GM12878 (cell line): Measurements from ENCODE around the gene SPAG6. TPM values are rescaled to one million over a fixed set of nuclear protein-coding genes. Genes with fewer than 3 reads are reported as not detected.

Experiments used
- ATAC-seq: fragments of 200-7000 bp; cut with Tn5 transposase; 3 replicates; pipeline ENCODE4 v1.9.1; 2020; ENCODE audit warnings: mild to moderate bottlenecking, moderate library complexity
- BruUV-seq: library from RNA; stranded (reverse); fragments of 400-500 nt; replicated peaks from 2 replicates; lab custom pipeline; 2021; lab: Mats Ljungman, UMichigan
- CTCF ChIA-PET: fragments of 300-600 bp; sonication (Branson Sonifier 250); formaldehyde crosslinking; extraction: SDS; loops from one replicate; lab custom pipeline; 2021; ENCODE audit warnings: inconsistent platforms; lab: Yijun Ruan, JAX
- POLR2A ChIA-PET: fragments of 350-600 bp; formaldehyde crosslinking; extraction: SDS; loops from one replicate; lab custom pipeline; 2021; ENCODE audit warnings: inconsistent platforms; lab: Charles Lee
- RAD21 ChIA-PET: fragments of 300-600 bp; sonication (Branson Sonifier 250); formaldehyde crosslinking; loops from one replicate; lab custom pipeline; 2023; ENCODE audit warnings: antibody characterized with exemption; ENCODE audit not compliant: unreplicated experiment; lab: Charles Lee
- SMC1A ChIA-PET: fragments of 300-600 bp; sonication (Branson Sonifier 250); formaldehyde crosslinking; loops from one replicate; lab custom pipeline; 2023; ENCODE audit not compliant: unreplicated experiment, uncharacterized antibody; lab: Charles Lee
- DNase-seq: peaks from one replicate; pipeline ENCODE4 v3.0.0-alpha.2; 2011; ENCODE audit warnings: low read depth, low spot score
- FAIRE-seq: peaks from 3 replicates; lab custom pipeline; 2011; peaks lifted over from hg19 to GRCh38; lab: Jason Lieb, UNC
- H2AFZ ChIP-seq: 2 replicates; pipeline ENCODE4 v1.6.0; 2011; ENCODE audit warnings: low read depth, low read length, control low read depth; ENCODE audit not compliant: control insufficient read depth
- H3K27ac ChIP-seq: 2 replicates; pipeline ENCODE4 v1.5.1; 2011; ENCODE audit warnings: control low read depth; ENCODE audit not compliant: control insufficient read depth, insufficient read depth
- H3K27me3 ChIP-seq, 2 experiments: replicated peaks in 1 of 2; 2 replicates each; pipeline versions ENCODE4 v1.6.0 to v1.6.1; 2011; ENCODE audit warnings: low read length in 1 of 2; ENCODE audit not compliant: control insufficient read depth in 2 of 2, insufficient read depth in 2 of 2
- H3K36me3 ChIP-seq, 2 experiments: 2 replicates each; pipeline ENCODE4 v1.5.1; 2011; ENCODE audit warnings: low read length in 1 of 2; ENCODE audit not compliant: control insufficient read depth in 2 of 2, insufficient read depth in 2 of 2
- H3K4me1 ChIP-seq: 2 replicates; pipeline ENCODE4 v1.6.1; 2011; ENCODE audit warnings: mild to moderate bottlenecking, low read length, moderate library complexity, mixed read lengths; ENCODE audit not compliant: control insufficient read depth, insufficient read depth
- H3K4me2 ChIP-seq: 2 replicates; pipeline ENCODE4 v1.6.0; 2011; ENCODE audit warnings: control low read depth; ENCODE audit not compliant: control insufficient read depth, insufficient read depth
- H3K4me3 ChIP-seq: fragments of 200-600 bp; sonication (generic); 2 replicates; pipeline ENCODE4 v1.5.1; 2016
- H3K79me2 ChIP-seq: 2 replicates; pipeline ENCODE4 v1.6.0; 2011; ENCODE audit warnings: low read length; ENCODE audit not compliant: control insufficient read depth, insufficient read depth
- H3K9ac ChIP-seq: 2 replicates; pipeline ENCODE4 v1.8.0; 2011; ENCODE audit warnings: low read length, control low read depth, mixed read lengths; ENCODE audit not compliant: control insufficient read depth, insufficient read depth
- H3K9me3 ChIP-seq: replicated peaks from 3 replicates; pipeline ENCODE4 v1.5.1; 2011; ENCODE audit warnings: mild to moderate bottlenecking, low read length; ENCODE audit not compliant: control insufficient read depth, insufficient read depth
- H4K20me1 ChIP-seq: 2 replicates; pipeline ENCODE4 v1.6.0; 2011; ENCODE audit not compliant: control insufficient read depth, insufficient read depth
- ASH2L ChIP-seq: fragments of 300-600, 200-600 bp; sonication (generic); IDR thresholded peaks from 2 replicates; pipeline ENCODE4 v1.6.1; 2017; ENCODE audit warnings: low read depth, mild to moderate bottlenecking, borderline replicate concordance
- CEBPB ChIP-seq, 2 experiments: fragments of 150-350 bp in 1 of 2; IDR thresholded peaks; 2 replicates each; pipeline ENCODE4 v1.6.1; 2012 to 2014; ENCODE audit warnings: low read depth in 2 of 2, low read length in 2 of 2, borderline replicate concordance in 1 of 2, inconsistent platforms in 1 of 2
- CHD1 ChIP-seq: IDR thresholded peaks from 2 replicates; pipeline ENCODE4 v1.6.1; 2012; ENCODE audit warnings: low read depth, low read length, improper control_type of control experiment
- EZH2 ChIP-seq: IDR thresholded peaks from 2 replicates; pipeline ENCODE4 v1.6.1; 2012; ENCODE audit warnings: low read depth, mild to moderate bottlenecking, control low read depth, inconsistent platforms, low read length, borderline replicate concordance; ENCODE audit not compliant: control insufficient read depth
- NFYB ChIP-seq: IDR thresholded peaks from 2 replicates; pipeline ENCODE4 v1.6.1; 2011; ENCODE audit warnings: low read depth, mild to moderate bottlenecking, low read length, improper control_type of control experiment, moderate library complexity; ENCODE audit not compliant: insufficient read depth
- POLR2A ChIP-seq: IDR thresholded peaks from 2 replicates; pipeline ENCODE4 v1.6.1; 2011; ENCODE audit warnings: low read depth, mild to moderate bottlenecking, low read length
- RAD21 ChIP-seq: IDR thresholded peaks from 2 replicates; pipeline ENCODE4 v1.6.1; 2011; ENCODE audit warnings: mild to moderate bottlenecking, low read depth, low read length, moderate library complexity; ENCODE audit not compliant: insufficient read depth
- RAD51 ChIP-seq: fragments of 450-650 bp; IDR thresholded peaks from 2 replicates; pipeline ENCODE4 v1.6.1; 2016; ENCODE audit warnings: moderate library complexity, mild to moderate bottlenecking, inconsistent platforms
- SIX5 ChIP-seq: IDR thresholded peaks from 2 replicates; pipeline ENCODE4 v1.6.1; 2011; ENCODE audit warnings: mild to moderate bottlenecking, low read depth, low read length, moderate library complexity; ENCODE audit not compliant: severe bottlenecking
- SMAD5 ChIP-seq: IDR thresholded peaks from 2 replicates; pipeline ENCODE4 v1.6.1; 2016; ENCODE audit warnings: antibody characterized with exemption, low read depth
- ZNF687 ChIP-seq: fragments of 450-650 bp; IDR thresholded peaks from 2 replicates; pipeline ENCODE4 v1.6.1; 2017; ENCODE audit warnings: mild to moderate bottlenecking, moderate library complexity
- ZSCAN29 ChIP-seq: fragments of 450-650 bp; IDR thresholded peaks from 2 replicates; pipeline ENCODE4 v1.6.1; 2017; ENCODE audit warnings: mild to moderate bottlenecking, moderate library complexity
- WGBS: methylation state at CpG from one replicate; pipeline ENCODE4 v1.1.6; 2016; ENCODE audit warnings: low lambda C conversion rate; ENCODE audit not compliant: insufficient replicate concordance, insufficient coverage; ENCODE audit errors: missing lambda C conversion rate; 5-methylcytosine and 5-hydroxymethylcytosine counted together
- in situ Hi-C: fragments of 300-500 bp; cut with MboI; formaldehyde crosslinking; loops from 9 replicates; pipeline ENCODE4 v1.14.3; 2018; ENCODE audit warnings: mixed read lengths
- intact Hi-C: fragments of 100-400 bp; cut with micrococcal nuclease; formaldehyde crosslinking; loops from one replicate; pipeline ENCODE4 v1.14.2; 2022; ENCODE audit not compliant: unreplicated experiment
- polyA plus RNA-seq, 11 experiments: library from polyadenylated mRNA; depleted of rRNA in 4 of 11; unstranded in 6 of 11; stranded (reverse) in 5 of 11; fragments of >200 nt; fragmentation: Nextera tagmentation in 4 of 11; fragmentation: Illumina TruSeq in 1 of 11; extraction: Ambion mirVana in 4 of 11; extraction: Trizol in 1 of 11; gene quantifications; 1 replicate in 1 of 11; 2 replicates in 10 of 11; pipeline versions ENCODE4 v1.2.1 to v1.2.3, GENCODE V29; 2011 to 2016; ENCODE audit warnings: inconsistent platforms in 2 of 11, missing spikeins in 2 of 11, low read depth in 1 of 11
- total RNA-seq, 4 experiments: library from RNA; depleted of rRNA in 3 of 4; stranded (reverse); fragments of >200 nt in 3 of 4; fragmentation: Illumina TruSeq in 1 of 4; extraction: Trizol in 1 of 4; gene quantifications; 2 replicates each; pipeline versions ENCODE4 v1.2.1 to v1.2.3, GENCODE V29; 2013 to 2021
- TF ChIP-seq, protein P1 (sequence below): fragments of 450-650 bp; formaldehyde crosslinking; IDR thresholded peaks from 2 replicates; pipeline ENCODE4 v1.4.0; 2020; ENCODE audit warnings: mild to moderate bottlenecking, moderate library complexity
- TF ChIP-seq, protein P2 (sequence below): IDR thresholded peaks from 2 replicates; pipeline ENCODE4 v1.6.1; 2011; ENCODE audit warnings: low read depth, low read length, improper control_type of control experiment, borderline replicate concordance

SPAG6 gene
- total and polyA plus RNA-seq, 10 of the 15 experiments (the other 5 are each of a cell fraction or from before 2014, with no cell fraction given) = 0.13 to 0.99 (median 0.40) TPM; not detected in 1

DNA sequence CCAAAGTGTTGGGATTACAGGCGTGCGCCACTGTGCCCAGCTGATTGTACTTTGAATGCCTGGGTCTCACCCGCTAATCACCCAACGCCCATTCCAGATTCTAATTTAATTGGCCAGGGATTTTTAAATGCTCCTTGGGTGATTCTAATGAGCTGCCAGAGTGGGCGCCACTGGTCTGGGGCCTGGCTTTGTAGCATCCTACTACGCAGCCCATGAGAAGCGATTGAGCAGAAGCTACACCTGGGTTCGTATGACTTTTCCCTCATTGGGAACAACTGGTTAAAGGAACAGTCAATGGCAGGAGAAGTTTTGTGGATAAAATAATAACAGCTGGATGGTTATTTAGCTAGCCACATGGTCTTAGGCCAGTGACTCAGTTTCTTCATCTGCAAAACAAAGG lies 108.0 kb downstream of the SPAG6 start (continued):
- TF ChIP-seq, protein P1, sequence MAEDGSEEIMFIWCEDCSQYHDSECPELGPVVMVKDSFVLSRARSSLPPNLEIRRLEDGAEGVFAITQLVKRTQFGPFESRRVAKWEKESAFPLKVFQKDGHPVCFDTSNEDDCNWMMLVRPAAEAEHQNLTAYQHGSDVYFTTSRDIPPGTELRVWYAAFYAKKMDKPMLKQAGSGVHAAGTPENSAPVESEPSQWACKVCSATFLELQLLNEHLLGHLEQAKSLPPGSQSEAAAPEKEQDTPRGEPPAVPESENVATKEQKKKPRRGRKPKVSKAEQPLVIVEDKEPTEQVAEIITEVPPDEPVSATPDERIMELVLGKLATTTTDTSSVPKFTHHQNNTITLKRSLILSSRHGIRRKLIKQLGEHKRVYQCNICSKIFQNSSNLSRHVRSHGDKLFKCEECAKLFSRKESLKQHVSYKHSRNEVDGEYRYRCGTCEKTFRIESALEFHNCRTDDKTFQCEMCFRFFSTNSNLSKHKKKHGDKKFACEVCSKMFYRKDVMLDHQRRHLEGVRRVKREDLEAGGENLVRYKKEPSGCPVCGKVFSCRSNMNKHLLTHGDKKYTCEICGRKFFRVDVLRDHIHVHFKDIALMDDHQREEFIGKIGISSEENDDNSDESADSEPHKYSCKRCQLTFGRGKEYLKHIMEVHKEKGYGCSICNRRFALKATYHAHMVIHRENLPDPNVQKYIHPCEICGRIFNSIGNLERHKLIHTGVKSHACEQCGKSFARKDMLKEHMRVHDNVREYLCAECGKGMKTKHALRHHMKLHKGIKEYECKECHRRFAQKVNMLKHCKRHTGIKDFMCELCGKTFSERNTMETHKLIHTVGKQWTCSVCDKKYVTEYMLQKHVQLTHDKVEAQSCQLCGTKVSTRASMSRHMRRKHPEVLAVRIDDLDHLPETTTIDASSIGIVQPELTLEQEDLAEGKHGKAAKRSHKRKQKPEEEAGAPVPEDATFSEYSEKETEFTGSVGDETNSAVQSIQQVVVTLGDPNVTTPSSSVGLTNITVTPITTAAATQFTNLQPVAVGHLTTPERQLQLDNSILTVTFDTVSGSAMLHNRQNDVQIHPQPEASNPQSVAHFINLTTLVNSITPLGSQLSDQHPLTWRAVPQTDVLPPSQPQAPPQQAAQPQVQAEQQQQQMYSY (CRISPR knock-in tag) = no peak
- TF ChIP-seq RAD21 (no peak), CHD1 (no peak), POLR2A (no peak), SIX5 (no peak), NFYB (no peak)
- TF ChIP-seq, protein P2, sequence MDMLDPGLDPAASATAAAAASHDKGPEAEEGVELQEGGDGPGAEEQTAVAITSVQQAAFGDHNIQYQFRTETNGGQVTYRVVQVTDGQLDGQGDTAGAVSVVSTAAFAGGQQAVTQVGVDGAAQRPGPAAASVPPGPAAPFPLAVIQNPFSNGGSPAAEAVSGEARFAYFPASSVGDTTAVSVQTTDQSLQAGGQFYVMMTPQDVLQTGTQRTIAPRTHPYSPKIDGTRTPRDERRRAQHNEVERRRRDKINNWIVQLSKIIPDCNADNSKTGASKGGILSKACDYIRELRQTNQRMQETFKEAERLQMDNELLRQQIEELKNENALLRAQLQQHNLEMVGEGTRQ = no peak

GRCh38 chr10:22453948-22454591 lies 108.8 kb downstream of the SPAG6 start:
- CTCF ChIA-PET = no interaction called here
- RAD21 ChIA-PET = no interaction called here
- DNase-seq (no peak), FAIRE-seq (no peak), ATAC-seq (no peak)
- H3K79me2 ChIP-seq = no peaks in the 10 kb centered on the region
- H3K27me3 ChIP-seq = no peaks in the 10 kb centered on the region
- 89% methylated on average over 10 of the region's 10 CpGs for WGBS
- in situ Hi-C loops (no loop called here), intact Hi-C loops (no loop called here)
- POLR2A ChIA-PET = no interaction called here
- H3K27ac ChIP-seq = no peak overlapping the region
- BruUV-seq = no TSS peak
- H3K4me2 ChIP-seq = no peak overlapping the region
- SMC1A ChIA-PET = interaction anchor here (0.6 to 1.5 kb wide), 2 partner anchors 24 to 479 kb away, joined by 3 to 5 read pairs; no protein-coding TSS in a partner anchor
- H3K4me1 ChIP-seq = 0 out of 2 replicates have a peak, but pooled peaks cover 3% of the 10 kb centered on the region
- H3K36me3 ChIP-seq = no peaks in the 10 kb centered on the region
- H3K9me3 ChIP-seq = no peaks in the 10 kb centered on the region; the same call in 2 of the 3 replicates
- H2AFZ ChIP-seq = no peak overlapping the region
- H3K4me3 ChIP-seq = no peak overlapping the region
- no peak overlapping the region for H3K9ac ChIP-seq
- no peaks in the 10 kb centered on the region for H4K20me1 ChIP-seq
- TF ChIP-seq CEBPB (IDR thresholded peaks at IDR 0.05; ENCODE audit: borderline replicate concordance in 1 of 2, low read depth in 2 of 2, low read length in 2 of 2) (no peak), EZH2 (no peak), ASH2L (no peak), ZSCAN29 (no peak), RAD51 (no peak), POLR2A (no peak), ZNF687 (no peak), SMAD5 (no peak)
